Measurements from ENCODE around the gene TEKT2.

TEKT2 gene

GRCh38 chr1:36135330-36135667, 51.4 kb downstream of the TEKT2 start:
- TF ChIP-seq CTCF (IDR thresholded peaks at IDR 0.05; ENCODE audit: low read depth, low read length, poor library complexity, severe bottlenecking) (no peak), EZH2phosphoT487 (IDR thresholded peaks at IDR 0.05; ENCODE audit: borderline replicate concordance, low read length) (no peak)
- no peaks in the 10 kb centered on the region for H4K20me1 ChIP-seq (ENCODE audit: control insufficient read depth, insufficient read depth, low read depth, low read length)
- peaks cover 38% of the 10 kb centered on the region for H3K36me3 ChIP-seq (ENCODE audit: control insufficient read depth, low read length)
- H3K27me3 ChIP-seq (ENCODE audit: control insufficient read depth, low read length) = no peaks in the 10 kb centered on the region
- H3K9me2 ChIP-seq (replicated peaks; ENCODE audit: control insufficient read depth, low read length) = no peaks in the 10 kb centered on the region
- H3K79me2 ChIP-seq (ENCODE audit: control insufficient read depth, low read length) = peaks cover 4% of the 10 kb centered on the region
- no peaks in the 10 kb centered on the region for H3F3A ChIP-seq (ENCODE audit: control insufficient read depth, insufficient read depth)
- H3K4me2 ChIP-seq (ENCODE audit: low read length) = no peak overlapping the region
- H3K4me3 ChIP-seq (ENCODE audit: low read length) = no peak overlapping the region
- H3K9me3 ChIP-seq (ENCODE audit: control insufficient read depth, insufficient read depth, low read length) = no peaks in the 10 kb centered on the region
- H3K4me1 ChIP-seq (ENCODE audit: control insufficient read depth, low read length) = no peaks in the 10 kb centered on the region
- no peak overlapping the region for H3K27ac ChIP-seq (ENCODE audit: low read depth, low read length)

- no peak overlapping the region for H3K4me2 ChIP-seq (ENCODE audit: low read length)
Observed at GRCh38 chr1:36135796-36136195, 51.9 kb downstream of the TEKT2 start.

GRCh38 chr1:36136535-36136934, 52.6 kb downstream of the TEKT2 start:
- Histone ChIP-seq H3K4me1 (ENCODE audit: control insufficient read depth, low read length) (no peaks in the 10 kb centered on the region), H3F3A (ENCODE audit: control insufficient read depth, insufficient read depth) (no peaks in the 10 kb centered on the region), H3K27me3 (ENCODE audit: control insufficient read depth, low read length) (no peaks in the 10 kb centered on the region), H3K4me2 (ENCODE audit: low read length) (no peak overlapping the region), H3K4me3 (ENCODE audit: low read length) (no peak overlapping the region), H3K36me3 (ENCODE audit: control insufficient read depth, low read length) (peaks cover 41% of the 10 kb centered on the region), H3K27ac (ENCODE audit: low read depth, low read length) (no peak overlapping the region), H3K79me2 (ENCODE audit: control insufficient read depth, low read length) (peaks cover 14% of the 10 kb centered on the region), H3K9me2 (replicated peaks; ENCODE audit: control insufficient read depth, low read length) (no peaks in the 10 kb centered on the region), H3K9me3 (ENCODE audit: control insufficient read depth, insufficient read depth, low read length) (no peaks in the 10 kb centered on the region), H4K20me1 (ENCODE audit: control insufficient read depth, insufficient read depth, low read depth, low read length) (no peaks in the 10 kb centered on the region)
- TF ChIP-seq EZH2phosphoT487 (IDR thresholded peaks at IDR 0.05; ENCODE audit: borderline replicate concordance, low read length) (no peak), CTCF (IDR thresholded peaks at IDR 0.05; ENCODE audit: low read depth, low read length, poor library complexity, severe bottlenecking) (no peak)

More at GRCh38 chr1:36135796-36136195, 51.9 kb downstream of the TEKT2 start:
- no peaks in the 10 kb centered on the region for H3K27me3 ChIP-seq (ENCODE audit: control insufficient read depth, low read length)
- no peak overlapping the region for H3K27ac ChIP-seq (ENCODE audit: low read depth, low read length)
- no peak overlapping the region for H3K4me3 ChIP-seq (ENCODE audit: low read length)
- no peaks in the 10 kb centered on the region for H3K4me1 ChIP-seq (ENCODE audit: control insufficient read depth, low read length)
- H3F3A ChIP-seq (ENCODE audit: control insufficient read depth, insufficient read depth) = no peaks in the 10 kb centered on the region
- no peaks in the 10 kb centered on the region for H3K9me2 ChIP-seq (replicated peaks; ENCODE audit: control insufficient read depth, low read length)
- TF ChIP-seq EZH2phosphoT487 (IDR thresholded peaks at IDR 0.05; ENCODE audit: borderline replicate concordance, low read length) = no peak
- peaks cover 8% of the 10 kb centered on the region for H3K79me2 ChIP-seq (ENCODE audit: control insufficient read depth, low read length)
- no peaks in the 10 kb centered on the region for H3K9me3 ChIP-seq (ENCODE audit: control insufficient read depth, insufficient read depth, low read length)
- peaks cover 41% of the 10 kb centered on the region for H3K36me3 ChIP-seq (ENCODE audit: control insufficient read depth, low read length)
- H4K20me1 ChIP-seq (ENCODE audit: control insufficient read depth, insufficient read depth, low read depth, low read length) = no peaks in the 10 kb centered on the region

- TF ChIP-seq EZH2phosphoT487 (IDR thresholded peaks at IDR 0.05; ENCODE audit: borderline replicate concordance, low read length) = no peak
- Histone ChIP-seq H3K27me3 (ENCODE audit: control insufficient read depth, low read length) (no peaks in the 10 kb centered on the region), H3K27ac (ENCODE audit: low read depth, low read length) (no peak overlapping the region), H3K9me2 (replicated peaks; ENCODE audit: control insufficient read depth, low read length) (no peaks in the 10 kb centered on the region), H3K4me3 (ENCODE audit: low read length) (no peak overlapping the region), H4K20me1 (ENCODE audit: control insufficient read depth, insufficient read depth, low read depth, low read length) (no peaks in the 10 kb centered on the region), H3F3A (ENCODE audit: control insufficient read depth, insufficient read depth) (no peaks in the 10 kb centered on the region), H3K79me2 (ENCODE audit: control insufficient read depth, low read length) (peaks cover 19% of the 10 kb centered on the region), H3K36me3 (ENCODE audit: control insufficient read depth, low read length) (peaks cover 41% of the 10 kb centered on the region), H3K4me2 (ENCODE audit: low read length) (no peak overlapping the region), H3K4me1 (ENCODE audit: control insufficient read depth, low read length) (no peaks in the 10 kb centered on the region), H3K9me3 (ENCODE audit: control insufficient read depth, insufficient read depth, low read length) (no peaks in the 10 kb centered on the region)
Observed at GRCh38 chr1:36137226-36137625, 53.3 kb downstream of the TEKT2 start.
